HEK293T (cell line): ENCODE results near the gene AP3B1.

Experiments used
- CTCF ChIA-PET: fragments of 350-600 bp; formaldehyde crosslinking; extraction: SDS; loops from one replicate; lab custom pipeline; 2021; ENCODE audit warnings: antibody characterized with exemption, inconsistent platforms; lab: Yijun Ruan, JAX
- POLR2A ChIA-PET: fragments of 350-600 bp; formaldehyde crosslinking; extraction: SDS; loops from one replicate; lab custom pipeline; 2020; ENCODE audit warnings: antibody characterized with exemption, inconsistent platforms; lab: Yijun Ruan, JAX
- DNase-seq: peaks from one replicate; pipeline ENCODE4 v3.0.0; 2012; ENCODE audit warnings: mixed read lengths; ENCODE audit errors: extremely low spot score
- ARNT ChIP-seq: fragments of 450-650 bp; IDR thresholded peaks from 2 replicates; pipeline ENCODE4 v1.6.1; 2017; ENCODE audit warnings: mild to moderate bottlenecking
- BHLHE40 ChIP-seq: fragments of 450-650 bp; IDR thresholded peaks from 2 replicates; pipeline ENCODE4 v1.6.1; 2016; ENCODE audit warnings: mild to moderate bottlenecking, moderate library complexity, borderline replicate concordance
- CTBP1 ChIP-seq: fragments of 450-650 bp; IDR thresholded peaks from 2 replicates; pipeline ENCODE4 v1.6.1; 2016; ENCODE audit warnings: borderline replicate concordance
- ELF4 ChIP-seq: fragments of 450-650 bp; IDR thresholded peaks from 2 replicates; pipeline ENCODE4 v1.6.1; 2017; ENCODE audit warnings: antibody characterized with exemption
- FOXA1 ChIP-seq: fragments of 450-650 bp; IDR thresholded peaks from 2 replicates; pipeline ENCODE4 v1.6.1; 2016; ENCODE audit warnings: mild to moderate bottlenecking
- FOXK2 ChIP-seq: fragments of 450-650 bp; IDR thresholded peaks from 2 replicates; pipeline ENCODE4 v1.6.1; 2016; ENCODE audit warnings: mild to moderate bottlenecking
- FOXM1 ChIP-seq: fragments of 450-650 bp; IDR thresholded peaks from 2 replicates; pipeline ENCODE4 v1.6.1; 2017; ENCODE audit warnings: mild to moderate bottlenecking, borderline replicate concordance
- HDGF ChIP-seq: fragments of 450-650 bp; IDR thresholded peaks from 2 replicates; pipeline ENCODE4 v1.6.1; 2017; ENCODE audit warnings: antibody characterized with exemption, borderline replicate concordance
- L3MBTL2 ChIP-seq: fragments of 450-650 bp; conservative IDR thresholded peaks from 2 replicates; pipeline ENCODE4 v1.6.1; 2016; ENCODE audit warnings: mild to moderate bottlenecking
- LEF1 ChIP-seq: fragments of 450-650 bp; IDR thresholded peaks from 2 replicates; pipeline ENCODE4 v1.6.1; 2017; ENCODE audit warnings: mild to moderate bottlenecking, borderline replicate concordance
- NFRKB ChIP-seq: fragments of 450-650 bp; IDR thresholded peaks from 2 replicates; pipeline ENCODE4 v1.6.1; 2016; ENCODE audit warnings: mild to moderate bottlenecking, moderate library complexity
- SP1 ChIP-seq: fragments of 450-650 bp; IDR thresholded peaks from 2 replicates; pipeline ENCODE4 v1.6.1; 2017
- SUZ12 ChIP-seq: fragments of 450-650 bp; IDR thresholded peaks from 2 replicates; pipeline ENCODE4 v1.6.1; 2016; ENCODE audit warnings: mild to moderate bottlenecking
- TARDBP ChIP-seq: fragments of 450-650 bp; IDR thresholded peaks from 2 replicates; pipeline ENCODE4 v1.6.1; 2016
- ZNF384 ChIP-seq: fragments of 450-650 bp; IDR thresholded peaks from 2 replicates; pipeline ENCODE4 v1.6.1; 2016
- TF ChIP-seq, protein P1 (sequence below): fragments of 450-650 bp; IDR thresholded peaks from 2 replicates; pipeline ENCODE4 v1.6.1; 2016

AP3B1 gene

GRCh38 chr5:78245136-78245535, 49.4 kb downstream of the AP3B1 start:
- ChIA-PET POLR2A (no interaction called here), CTCF (no interaction called here)
- TF ChIP-seq L3MBTL2 = no peak
- no peak for TF ChIP-seq BHLHE40
- no peak for TF ChIP-seq SUZ12
- TF ChIP-seq CTBP1 = no peak
- TF ChIP-seq NFRKB = no peak
- TF ChIP-seq LEF1 = no peak
- TF ChIP-seq FOXA1 = no peak
- TF ChIP-seq HDGF = no peak
- no peak for TF ChIP-seq ARNT
- TF ChIP-seq ELF4 = no peak
- TF ChIP-seq FOXM1 = no peak
- TF ChIP-seq FOXK2 = no peak
- no peak for DNase-seq

DNA sequence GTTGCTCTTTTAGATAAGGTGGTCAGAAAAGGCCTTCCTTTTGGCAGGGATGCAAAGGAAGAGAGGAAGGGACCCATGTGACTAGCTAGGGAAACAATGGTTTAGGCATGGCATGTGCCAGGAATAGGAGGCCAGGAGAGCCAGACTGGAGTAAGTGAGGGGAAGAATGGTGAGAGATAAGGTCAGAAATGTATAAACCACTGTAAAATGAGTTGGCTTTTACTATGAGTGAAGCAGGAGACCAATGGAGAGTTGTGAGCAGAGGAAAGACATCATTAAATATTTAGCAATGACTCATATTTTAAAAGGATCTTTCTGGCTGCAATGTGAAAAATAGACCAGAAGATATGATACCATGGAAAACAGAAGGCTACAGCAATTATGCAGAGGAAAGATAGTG, 50.9 kb downstream of the AP3B1 start:
- DNase-seq = no peak
- ChIA-PET POLR2A (no interaction called here), CTCF (no interaction called here)
- TF ChIP-seq CTBP1 (no peak), ZNF384 (no peak), TARDBP (no peak), FOXM1 (no peak), FOXA1 (no peak), HDGF (no peak), BHLHE40 (no peak), ARNT (no peak), LEF1 (no peak), FOXK2 (no peak), L3MBTL2 (no peak), ELF4 (no peak), NFRKB (no peak), SUZ12 (no peak)
- TF ChIP-seq, protein P1, sequence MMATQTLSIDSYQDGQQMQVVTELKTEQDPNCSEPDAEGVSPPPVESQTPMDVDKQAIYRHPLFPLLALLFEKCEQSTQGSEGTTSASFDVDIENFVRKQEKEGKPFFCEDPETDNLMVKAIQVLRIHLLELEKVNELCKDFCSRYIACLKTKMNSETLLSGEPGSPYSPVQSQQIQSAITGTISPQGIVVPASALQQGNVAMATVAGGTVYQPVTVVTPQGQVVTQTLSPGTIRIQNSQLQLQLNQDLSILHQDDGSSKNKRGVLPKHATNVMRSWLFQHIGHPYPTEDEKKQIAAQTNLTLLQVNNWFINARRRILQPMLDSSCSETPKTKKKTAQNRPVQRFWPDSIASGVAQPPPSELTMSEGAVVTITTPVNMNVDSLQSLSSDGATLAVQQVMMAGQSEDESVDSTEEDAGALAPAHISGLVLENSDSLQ = no peak

- ChIA-PET POLR2A (no interaction called here), CTCF (no interaction called here)
- no peak for DNase-seq
- TF ChIP-seq FOXM1 (no peak), ARNT (no peak), NFRKB (no peak), FOXA1 (no peak), ZNF384 (no peak), TARDBP (no peak), HDGF (no peak), L3MBTL2 (no peak), SP1 (no peak), CTBP1 (no peak), LEF1 (no peak), FOXK2 (no peak), SUZ12 (no peak), ELF4 (no peak), BHLHE40 (no peak)
- TF ChIP-seq, protein P1 = no peak
Observed at GRCh38 chr5:78243091-78243490, 51.4 kb downstream of the AP3B1 start.

DNA sequence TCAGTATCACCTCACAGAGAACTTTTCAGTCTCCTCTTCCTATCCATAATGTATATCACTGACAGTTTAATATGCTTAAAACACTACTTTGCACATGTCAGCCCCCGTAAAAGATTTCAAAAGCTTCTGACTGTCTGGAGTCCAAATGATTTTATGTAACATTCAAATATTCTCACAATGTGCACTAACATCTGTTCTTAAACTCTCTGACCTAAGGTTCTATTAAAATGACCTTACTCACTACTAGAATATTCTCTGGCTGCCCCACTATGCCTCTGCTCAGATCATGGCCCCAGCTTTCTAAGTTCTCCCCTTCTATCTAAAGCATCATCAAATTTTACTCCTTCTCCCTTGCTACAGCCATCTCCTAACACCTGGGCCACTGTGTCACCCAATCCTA, 52.5 kb downstream of the AP3B1 start:
- ChIA-PET CTCF (interaction anchor here (0.6 kb wide), 1 partner anchor 302 kb away, joined by 3 read pairs; no protein-coding TSS in a partner anchor), POLR2A (no interaction called here)
- TF ChIP-seq, protein P1 = 0 out of 2 replicates have a peak, but pooled peaks have one; percentile 7
- TF ChIP-seq NFRKB = no peak
- DNase-seq = no peak

GRCh38 chr5:78237911-78238310, 56.6 kb downstream of the AP3B1 start:
- DNase-seq = no peak
- TF ChIP-seq CTBP1 (no peak), TARDBP (no peak), ZNF384 (no peak), SP1 (no peak), SUZ12 (no peak), LEF1 (no peak)
- ChIA-PET CTCF (interaction anchor here (0.6 kb wide), 1 partner anchor 424 kb away, joined by 5 read pairs; no protein-coding TSS in a partner anchor), POLR2A (no interaction called here)

DNA sequence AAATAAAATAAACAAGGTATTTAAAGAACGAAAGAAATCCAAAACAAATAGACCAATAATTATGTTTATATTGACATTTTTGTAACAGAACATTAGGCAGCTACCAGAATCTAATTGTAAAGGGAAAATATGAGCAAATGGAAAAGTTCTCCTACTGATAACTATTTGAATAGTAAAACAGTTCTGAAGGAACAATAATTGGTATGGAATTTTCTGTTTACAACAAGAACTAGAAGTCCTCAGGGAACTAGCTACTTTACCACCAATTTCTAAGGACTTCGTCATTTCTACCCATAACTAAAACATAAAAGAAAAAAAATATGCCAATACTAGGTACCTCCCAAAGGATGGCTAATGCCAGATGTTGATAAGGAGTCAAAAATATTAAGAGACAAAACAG, 58.5 kb downstream of the AP3B1 start:
- ChIA-PET CTCF (no interaction called here), POLR2A (no interaction called here)
- DNase-seq = no peak
- no peak for TF ChIP-seq L3MBTL2

DNA sequence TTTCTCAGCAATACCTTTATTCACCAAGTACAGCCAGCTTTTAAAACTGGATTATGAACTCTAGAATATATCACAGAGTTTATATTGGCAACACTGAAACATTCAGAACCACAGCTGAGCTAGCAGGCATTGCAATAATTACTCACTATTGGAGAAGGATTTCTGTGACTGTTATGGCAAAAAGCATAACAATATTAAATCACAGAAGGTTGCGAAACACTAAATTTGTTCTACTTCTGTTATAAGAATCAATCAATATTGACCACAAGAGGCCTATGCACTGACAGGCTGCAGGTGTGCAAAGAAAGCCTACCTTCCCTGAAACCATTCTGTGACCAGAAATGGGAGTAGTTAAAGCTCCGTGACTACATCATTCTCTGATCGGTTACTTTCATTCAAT, 59.2 kb downstream of the AP3B1 start:
- DNase-seq = no peak
- ChIA-PET POLR2A (no interaction called here), CTCF (no interaction called here)

More for the DNA sequence above, 59.2 kb downstream of the AP3B1 start:
- TF ChIP-seq TARDBP (no peak), FOXM1 (no peak), LEF1 (no peak), FOXK2 (no peak)
